WTC11 (cell line): ENCODE results near the gene CA5A.

Experiments used
- AFF4 ChIP-seq: sonication (generic); formaldehyde crosslinking; IDR thresholded peaks from 2 replicates; pipeline ENCODE4 v1.8.1; 2023; ENCODE audit warnings: mild to moderate bottlenecking, missing genetic modification reagents, borderline replicate concordance
- ATF1 ChIP-seq: sonication (generic); formaldehyde crosslinking; IDR thresholded peaks from 2 replicates; pipeline ENCODE4 v1.8.1; 2023; ENCODE audit warnings: mild to moderate bottlenecking, moderate library complexity, missing genetic modification reagents
- CREB1 ChIP-seq: sonication (generic); formaldehyde crosslinking; IDR thresholded peaks from 2 replicates; pipeline ENCODE4 v1.8.0; 2023; ENCODE audit warnings: mild to moderate bottlenecking, missing genetic modification reagents
- ELF4 ChIP-seq: sonication (generic); formaldehyde crosslinking; IDR thresholded peaks from 2 replicates; pipeline ENCODE4 v1.8.1; 2022; ENCODE audit warnings: low read depth, mild to moderate bottlenecking, moderate library complexity, missing genetic modification reagents
- GTF2I ChIP-seq: fragments of 250-450 bp; sonication (Bioruptor Pico); conservative IDR thresholded peaks from 2 replicates; pipeline ENCODE4 v1.4.0; 2021; ENCODE audit warnings: mild to moderate bottlenecking
- NFATC4 ChIP-seq: fragments of 250-450 bp; sonication (Bioruptor Pico); IDR thresholded peaks from 2 replicates; pipeline ENCODE4 v1.9.0; 2021; ENCODE audit warnings: mild to moderate bottlenecking
- SMAD4 ChIP-seq: sonication (generic); formaldehyde crosslinking; IDR thresholded peaks from 2 replicates; pipeline ENCODE4 v1.8.0; 2022; ENCODE audit warnings: mild to moderate bottlenecking, missing genetic modification reagents
- SP1 ChIP-seq: sonication (generic); formaldehyde crosslinking; conservative IDR thresholded peaks from 2 replicates; pipeline ENCODE4 v1.8.1; 2022; ENCODE audit warnings: missing genetic modification reagents
- TCF7 ChIP-seq: sonication (generic); formaldehyde crosslinking; IDR thresholded peaks from 2 replicates; pipeline ENCODE4 v1.8.0; 2022; ENCODE audit warnings: mild to moderate bottlenecking, low read depth, missing genetic modification reagents, moderate library complexity
- ZNF138 ChIP-seq: sonication (generic); formaldehyde crosslinking; conservative IDR thresholded peaks from 2 replicates; pipeline ENCODE4 v1.8.1; 2022; ENCODE audit warnings: mild to moderate bottlenecking, moderate library complexity, missing genetic modification reagents
- ZNF232 ChIP-seq: sonication (generic); formaldehyde crosslinking; IDR thresholded peaks from 2 replicates; pipeline ENCODE4 v1.8.0; 2022; ENCODE audit warnings: mild to moderate bottlenecking, missing genetic modification reagents
- TF ChIP-seq, protein P1 (sequence below): fragments of 200-600 bp; IDR thresholded peaks from 2 replicates; pipeline ENCODE4 v1.8.0; 2022; ENCODE audit warnings: antibody characterized with exemption

GRCh38 chr16:87844809-87845208, 91.5 kb downstream of the CA5A start:
- TF ChIP-seq, protein P1, sequence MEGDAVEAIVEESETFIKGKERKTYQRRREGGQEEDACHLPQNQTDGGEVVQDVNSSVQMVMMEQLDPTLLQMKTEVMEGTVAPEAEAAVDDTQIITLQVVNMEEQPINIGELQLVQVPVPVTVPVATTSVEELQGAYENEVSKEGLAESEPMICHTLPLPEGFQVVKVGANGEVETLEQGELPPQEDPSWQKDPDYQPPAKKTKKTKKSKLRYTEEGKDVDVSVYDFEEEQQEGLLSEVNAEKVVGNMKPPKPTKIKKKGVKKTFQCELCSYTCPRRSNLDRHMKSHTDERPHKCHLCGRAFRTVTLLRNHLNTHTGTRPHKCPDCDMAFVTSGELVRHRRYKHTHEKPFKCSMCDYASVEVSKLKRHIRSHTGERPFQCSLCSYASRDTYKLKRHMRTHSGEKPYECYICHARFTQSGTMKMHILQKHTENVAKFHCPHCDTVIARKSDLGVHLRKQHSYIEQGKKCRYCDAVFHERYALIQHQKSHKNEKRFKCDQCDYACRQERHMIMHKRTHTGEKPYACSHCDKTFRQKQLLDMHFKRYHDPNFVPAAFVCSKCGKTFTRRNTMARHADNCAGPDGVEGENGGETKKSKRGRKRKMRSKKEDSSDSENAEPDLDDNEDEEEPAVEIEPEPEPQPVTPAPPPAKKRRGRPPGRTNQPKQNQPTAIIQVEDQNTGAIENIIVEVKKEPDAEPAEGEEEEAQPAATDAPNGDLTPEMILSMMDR, result no peak
- TF ChIP-seq TCF7 (CRISPR knock-in tag), result no peak
- TF ChIP-seq ZNF232, result no peak
- TF ChIP-seq SP1 (CRISPR knock-in tag), result no peak
- no peak for TF ChIP-seq CREB1 (CRISPR knock-in tag)
- TF ChIP-seq ATF1 (CRISPR knock-in tag), result no peak
- TF ChIP-seq ZNF138 (CRISPR knock-in tag), result no peak
- TF ChIP-seq NFATC4 (CRISPR knock-in tag), result no peak
- no peak for TF ChIP-seq AFF4 (CRISPR knock-in tag)
- TF ChIP-seq SMAD4 (CRISPR knock-in tag), result no peak
- no peak for TF ChIP-seq ELF4 (CRISPR knock-in tag)
- TF ChIP-seq GTF2I, result no peak
